HEK293 (cell line): ENCODE measurements around the gene SPINT2.

Source experiments
- GLI2 ChIP-seq: fragments of 450-650 bp; formaldehyde crosslinking; IDR thresholded peaks from 2 replicates; pipeline ENCODE4; 2017; ENCODE audit warnings: missing biosample characterization, missing genetic modification characterization, low read depth, borderline replicate concordance
- HOXA7 ChIP-seq: sonication (generic); formaldehyde crosslinking; IDR thresholded peaks from 2 replicates; pipeline ENCODE4 v1.8.1; 2022; ENCODE audit warnings: missing genetic modification reagents, borderline replicate concordance
- KLF16 ChIP-seq: fragments of 450-650 bp; formaldehyde crosslinking; IDR thresholded peaks from 2 replicates; pipeline ENCODE4 v1.5.1; 2017; ENCODE audit warnings: missing biosample characterization, missing genetic modification characterization
- KLF17 ChIP-seq: fragments of 450-650 bp; formaldehyde crosslinking; IDR thresholded peaks from 2 replicates; pipeline ENCODE4 v1.5.1; 2016; ENCODE audit warnings: missing biosample characterization, missing genetic modification characterization
- MEIS1 ChIP-seq: sonication (generic); formaldehyde crosslinking; IDR thresholded peaks from 2 replicates; pipeline ENCODE4 v1.8.1; 2022; ENCODE audit warnings: missing genetic modification reagents, mild to moderate bottlenecking, borderline replicate concordance
- REPIN1 ChIP-seq: fragments of 450-650 bp; formaldehyde crosslinking; IDR thresholded peaks from 2 replicates; pipeline ENCODE4 v1.5.1; 2017; ENCODE audit warnings: missing biosample characterization, missing genetic modification characterization, low read depth
- REST ChIP-seq: fragments of 450-650 bp; formaldehyde crosslinking; IDR thresholded peaks from 2 replicates; pipeline ENCODE4 v1.5.1; 2016; ENCODE audit warnings: missing biosample characterization, missing genetic modification characterization
- SETDB1 ChIP-seq: IDR thresholded peaks from one replicate; pipeline ENCODE4 v1.6.1; 2017; ENCODE audit warnings: mild to moderate bottlenecking, low read length, moderate library complexity, mixed read lengths; ENCODE audit not compliant: insufficient read length
- SP3 ChIP-seq: fragments of 450-650 bp; formaldehyde crosslinking; IDR thresholded peaks from 2 replicates; pipeline ENCODE4 v1.5.1; 2016; ENCODE audit warnings: missing biosample characterization, missing genetic modification characterization
- YY1 ChIP-seq: fragments of 450-650 bp; formaldehyde crosslinking; IDR thresholded peaks from 2 replicates; pipeline ENCODE4 v1.5.1; 2018; ENCODE audit warnings: missing biosample characterization, missing genetic modification characterization
- ZBTB11 ChIP-seq: fragments of 450-650 bp; formaldehyde crosslinking; conservative IDR thresholded peaks from 2 replicates; pipeline ENCODE4 v1.5.1; 2016; ENCODE audit warnings: low read depth, missing biosample characterization, missing genetic modification characterization
- ZNF132 ChIP-seq: fragments of 450-650 bp; formaldehyde crosslinking; IDR thresholded peaks from 2 replicates; pipeline ENCODE4 v1.5.1; 2017; ENCODE audit warnings: missing biosample characterization, missing genetic modification characterization, borderline replicate concordance
- ZNF155 ChIP-seq: fragments of 450-650 bp; formaldehyde crosslinking; IDR thresholded peaks from 2 replicates; pipeline ENCODE4 v1.5.1; 2016; ENCODE audit warnings: missing biosample characterization, missing genetic modification characterization
- ZNF157 ChIP-seq: fragments of 450-650 bp; formaldehyde crosslinking; IDR thresholded peaks from 2 replicates; pipeline ENCODE4 v1.5.1; 2016; ENCODE audit warnings: missing biosample characterization, missing genetic modification characterization
- ZNF16 ChIP-seq: fragments of 450-650 bp; formaldehyde crosslinking; IDR thresholded peaks from 2 replicates; pipeline ENCODE4 v1.5.1; 2016; ENCODE audit warnings: low read depth, missing biosample characterization, missing genetic modification characterization
- ZNF202 ChIP-seq: fragments of 450-650 bp; formaldehyde crosslinking; IDR thresholded peaks from 2 replicates; pipeline ENCODE4 v1.5.1; 2016; ENCODE audit warnings: missing biosample characterization, missing genetic modification characterization, borderline replicate concordance
- ZNF23 ChIP-seq: fragments of 450-650 bp; formaldehyde crosslinking; IDR thresholded peaks from 2 replicates; pipeline ENCODE4 v1.5.1; 2016; ENCODE audit warnings: missing biosample characterization, missing genetic modification characterization, borderline replicate concordance
- ZNF280D ChIP-seq: fragments of 450-650 bp; formaldehyde crosslinking; IDR thresholded peaks from 2 replicates; pipeline ENCODE4 v1.5.1; 2016; ENCODE audit warnings: missing biosample characterization, missing genetic modification characterization
- ZNF48 ChIP-seq: fragments of 450-650 bp; formaldehyde crosslinking; IDR thresholded peaks from 2 replicates; pipeline ENCODE4 v1.5.1; 2016; ENCODE audit warnings: missing biosample characterization, missing genetic modification characterization
- ZNF521 ChIP-seq: fragments of 450-650 bp; formaldehyde crosslinking; IDR thresholded peaks from 2 replicates; pipeline ENCODE4 v1.5.1; 2017; ENCODE audit warnings: missing biosample characterization, mild to moderate bottlenecking, missing genetic modification characterization
- ZNF645 ChIP-seq: fragments of 450-650 bp; formaldehyde crosslinking; IDR thresholded peaks from 2 replicates; pipeline ENCODE4; 2016; ENCODE audit warnings: missing biosample characterization, missing genetic modification characterization
- ZNF701 ChIP-seq: fragments of 450-650 bp; formaldehyde crosslinking; IDR thresholded peaks from 2 replicates; pipeline ENCODE4 v1.5.1; 2016; ENCODE audit warnings: missing biosample characterization, missing genetic modification characterization
- ZNF704 ChIP-seq: fragments of 450-650 bp; formaldehyde crosslinking; IDR thresholded peaks from 2 replicates; pipeline ENCODE4 v1.5.1; 2016; ENCODE audit warnings: missing biosample characterization, missing genetic modification characterization
- ZNF785 ChIP-seq: fragments of 450-650 bp; formaldehyde crosslinking; IDR thresholded peaks from 2 replicates; pipeline ENCODE4 v1.5.1; 2016; ENCODE audit warnings: missing biosample characterization, missing genetic modification characterization

Gene SPINT2

GRCh38 chr19:38224014-38224862 is 40.1 kb upstream of the SPINT2 start, which contains the start of gene DPF1 (continued):
- TF ChIP-seq MEIS1 (CRISPR knock-in tag) (no peak), ZNF132 (no peak), KLF17 (tag by site-specific recombination) (peak; percentile 97), ZNF521 (no peak), ZNF16 (peak; percentile 62; the same call in 1 of the 2 replicates), ZNF785 (peak; percentile 100), ZNF23 (tag by site-specific recombination) (peak; percentile 69), ZNF704 (tag by site-specific recombination) (no peak), ZBTB11 (tag by site-specific recombination) (peak; percentile 85), SETDB1 (no peak), KLF16 (tag by site-specific recombination) (peak; percentile 98), ZNF280D (no peak), ZNF645 (tag by site-specific recombination) (peak; percentile 93), ZNF202 (tag by site-specific recombination) (no peak), ZNF157 (tag by site-specific recombination) (peak; percentile 54; the same call in 1 of the 2 replicates), ZNF155 (tag by site-specific recombination) (0 out of 2 replicates have a peak, but pooled peaks have one; percentile 31), REPIN1 (peak; percentile 98), ZNF48 (tag by site-specific recombination) (no peak), SP3 (tag by site-specific recombination) (peak; percentile 100), HOXA7 (CRISPR knock-in tag) (no peak), YY1 (tag by site-specific recombination) (peak; percentile 91; the same call in 1 of the 2 replicates), GLI2 (no peak), REST (peak; percentile 28; the same call in 1 of the 2 replicates), ZNF701 (tag by site-specific recombination) (no peak)
